GM18519 (cell line): Measurements from ENCODE around the gene COL15A1.
"Not testable (repeated sequence)": the region's sequence is repeated elsewhere in the genome, so short reads cannot be mapped to it uniquely, and the experiment has no call there.

ENCODE experiments used
- ATAC-seq: cut with Tn5 transposase; IDR thresholded peaks from one replicate; pipeline ENCODE4 v1.9.1; 2021; ENCODE audit warnings: mild to moderate bottlenecking, moderate library complexity; ENCODE audit not compliant: unreplicated experiment, low FRiP score

Gene COL15A1

GRCh38 chr9:98943682-98944056 lies at the start of gene COL15A1:
TSS of gene COL15A1 (plus strand) at chr9:98943907. CDS start at chr9:98944062, 155 bp downstream.
- no peak for ATAC-seq

GRCh38 chr9:98894171-98894570 lies 49.5 kb upstream of the COL15A1 start:
- no peak for ATAC-seq

GRCh38 chr9:98894761-98895160 lies 48.9 kb upstream of the COL15A1 start:
- no peak for ATAC-seq

GRCh38 chr9:98896632-98897031 lies 47.1 kb upstream of the COL15A1 start:
- no peak for ATAC-seq

GRCh38 chr9:98897745-98898144 lies 46.0 kb upstream of the COL15A1 start:
- ATAC-seq = no peak

GRCh38 chr9:98899408-98900056 lies 44.2 kb upstream of the COL15A1 start:
- no peak for ATAC-seq

- ATAC-seq = no peak
Measured at GRCh38 chr9:98900244-98900643, 43.5 kb upstream of the COL15A1 start.

- ATAC-seq = no peak
Measured at GRCh38 chr9:98900725-98901124, 43.0 kb upstream of the COL15A1 start.

GRCh38 chr9:98901843-98902242 lies 41.9 kb upstream of the COL15A1 start:
- not testable (repeated sequence) for ATAC-seq

- ATAC-seq = no peak
Measured at GRCh38 chr9:98902516-98902915, 41.2 kb upstream of the COL15A1 start.

- ATAC-seq = no peak
Measured at GRCh38 chr9:98902925-98903324, 40.8 kb upstream of the COL15A1 start.

- ATAC-seq = no peak
Measured at GRCh38 chr9:98903961-98904411, 39.7 kb upstream of the COL15A1 start.

GRCh38 chr9:98905015-98905414 lies 38.7 kb upstream of the COL15A1 start:
- ATAC-seq = no peak

- ATAC-seq = no peak
Measured at GRCh38 chr9:98906273-98907040, 37.2 kb upstream of the COL15A1 start.

- ATAC-seq = no peak
Measured at GRCh38 chr9:98907055-98907454, 36.7 kb upstream of the COL15A1 start.

GRCh38 chr9:98908897-98909634 lies 34.6 kb upstream of the COL15A1 start:
- no peak for ATAC-seq

- ATAC-seq = no peak
Measured at GRCh38 chr9:98909935-98910334, 33.8 kb upstream of the COL15A1 start.

- ATAC-seq = no peak
Measured at GRCh38 chr9:98911042-98911441, 32.7 kb upstream of the COL15A1 start.

GRCh38 chr9:98911738-98912137 lies 32.0 kb upstream of the COL15A1 start:
- ATAC-seq = not testable (repeated sequence)

GRCh38 chr9:98912450-98912849 lies 31.3 kb upstream of the COL15A1 start:
- ATAC-seq = no peak

GRCh38 chr9:98913044-98913443 lies 30.7 kb upstream of the COL15A1 start:
- ATAC-seq = no peak
